ENCODE measurements around the gene SYNM.

- no peak for TF ChIP-seq EZH2 (IDR thresholded peaks at IDR 0.05; ENCODE audit: borderline replicate concordance, insufficient read depth, low read depth, low read length, poor library complexity, severe bottlenecking)
- TF ChIP-seq, protein P1, sequence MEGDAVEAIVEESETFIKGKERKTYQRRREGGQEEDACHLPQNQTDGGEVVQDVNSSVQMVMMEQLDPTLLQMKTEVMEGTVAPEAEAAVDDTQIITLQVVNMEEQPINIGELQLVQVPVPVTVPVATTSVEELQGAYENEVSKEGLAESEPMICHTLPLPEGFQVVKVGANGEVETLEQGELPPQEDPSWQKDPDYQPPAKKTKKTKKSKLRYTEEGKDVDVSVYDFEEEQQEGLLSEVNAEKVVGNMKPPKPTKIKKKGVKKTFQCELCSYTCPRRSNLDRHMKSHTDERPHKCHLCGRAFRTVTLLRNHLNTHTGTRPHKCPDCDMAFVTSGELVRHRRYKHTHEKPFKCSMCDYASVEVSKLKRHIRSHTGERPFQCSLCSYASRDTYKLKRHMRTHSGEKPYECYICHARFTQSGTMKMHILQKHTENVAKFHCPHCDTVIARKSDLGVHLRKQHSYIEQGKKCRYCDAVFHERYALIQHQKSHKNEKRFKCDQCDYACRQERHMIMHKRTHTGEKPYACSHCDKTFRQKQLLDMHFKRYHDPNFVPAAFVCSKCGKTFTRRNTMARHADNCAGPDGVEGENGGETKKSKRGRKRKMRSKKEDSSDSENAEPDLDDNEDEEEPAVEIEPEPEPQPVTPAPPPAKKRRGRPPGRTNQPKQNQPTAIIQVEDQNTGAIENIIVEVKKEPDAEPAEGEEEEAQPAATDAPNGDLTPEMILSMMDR (IDR thresholded peaks at IDR 0.05) = no peak
These were observed 18.6 kb upstream of the SYNM start for GRCh38 chr15:99086327-99086667.
